HG03139 (cell line): ENCODE measurements around the gene PLXNB1.
"Not testable (repeated sequence)": the region's sequence is repeated elsewhere in the genome, so short reads cannot be mapped to it uniquely, and the experiment has no call there.

ENCODE experiments used
- ATAC-seq: cut with Tn5 transposase; IDR thresholded peaks from one replicate; pipeline ENCODE4 v1.9.1; 2021; ENCODE audit not compliant: unreplicated experiment

PLXNB1 gene

DNA sequence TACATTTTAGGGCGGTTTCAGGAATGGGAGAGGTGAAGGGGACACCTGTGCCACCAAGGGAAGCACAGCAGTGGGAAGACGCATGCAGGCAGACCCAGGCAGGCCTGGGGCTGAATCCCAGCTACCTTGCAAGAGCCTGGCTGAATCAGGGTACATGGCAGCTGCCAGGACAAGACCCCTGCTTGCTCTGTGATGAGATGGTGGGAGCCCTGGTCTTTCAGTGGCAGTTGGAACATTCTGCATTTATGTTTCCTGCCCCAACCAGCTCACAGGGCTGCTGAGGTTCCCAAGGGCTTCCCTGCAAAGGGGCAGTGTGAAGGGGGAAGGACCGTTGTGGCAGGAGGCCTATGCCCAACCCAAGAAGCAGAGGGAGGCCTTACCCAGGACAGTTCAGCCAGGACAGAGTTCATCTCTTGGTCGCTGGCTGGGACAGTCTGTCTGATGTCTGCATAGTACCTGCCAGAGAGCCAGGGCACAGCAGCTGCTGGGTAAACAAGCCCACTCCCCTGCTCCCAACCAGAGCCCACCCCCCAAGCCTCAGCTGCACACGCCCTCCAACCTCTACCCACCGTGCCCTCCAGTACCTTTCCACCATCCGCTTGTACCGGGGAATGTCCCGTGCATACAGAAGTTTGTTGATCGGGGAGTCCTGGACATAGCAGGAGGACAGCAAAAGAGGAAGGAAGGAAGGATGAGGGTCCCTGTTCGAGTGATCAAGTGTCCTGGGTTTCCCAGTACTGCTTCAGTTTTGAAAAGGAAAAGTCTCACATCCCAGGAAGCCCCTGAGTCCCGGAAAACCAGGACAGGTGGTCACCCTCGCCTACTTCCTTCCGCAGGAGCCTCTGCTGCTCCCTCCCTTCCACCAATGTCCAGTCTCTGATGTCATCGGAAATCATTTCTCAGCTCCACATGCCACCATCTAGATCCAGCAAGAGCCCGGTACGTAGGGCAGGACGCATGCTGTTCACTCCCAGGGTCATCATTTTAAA is 23.1 kb downstream of the PLXNB1 start:
- no peak for ATAC-seq

DNA sequence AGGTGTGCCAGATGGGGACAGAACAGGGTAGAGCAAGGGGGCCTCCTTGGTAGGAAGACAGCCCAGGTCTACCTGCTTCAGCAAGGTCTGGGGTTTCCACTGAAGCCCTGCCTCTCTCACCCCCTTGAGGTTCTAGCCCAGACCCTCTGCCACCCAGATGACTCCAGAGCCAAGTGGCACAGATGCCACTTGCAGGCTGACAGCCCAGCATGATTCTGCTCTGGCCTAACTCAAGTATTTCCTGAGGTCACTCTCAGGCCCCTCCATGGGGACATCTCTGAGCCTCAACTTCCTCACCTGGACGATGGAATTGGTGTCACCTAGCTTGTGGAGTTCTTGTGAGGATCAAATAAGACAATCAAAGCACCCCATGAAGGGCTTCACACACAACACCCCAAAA is 23.9 kb downstream of the PLXNB1 start:
- ATAC-seq, result no peak

DNA sequence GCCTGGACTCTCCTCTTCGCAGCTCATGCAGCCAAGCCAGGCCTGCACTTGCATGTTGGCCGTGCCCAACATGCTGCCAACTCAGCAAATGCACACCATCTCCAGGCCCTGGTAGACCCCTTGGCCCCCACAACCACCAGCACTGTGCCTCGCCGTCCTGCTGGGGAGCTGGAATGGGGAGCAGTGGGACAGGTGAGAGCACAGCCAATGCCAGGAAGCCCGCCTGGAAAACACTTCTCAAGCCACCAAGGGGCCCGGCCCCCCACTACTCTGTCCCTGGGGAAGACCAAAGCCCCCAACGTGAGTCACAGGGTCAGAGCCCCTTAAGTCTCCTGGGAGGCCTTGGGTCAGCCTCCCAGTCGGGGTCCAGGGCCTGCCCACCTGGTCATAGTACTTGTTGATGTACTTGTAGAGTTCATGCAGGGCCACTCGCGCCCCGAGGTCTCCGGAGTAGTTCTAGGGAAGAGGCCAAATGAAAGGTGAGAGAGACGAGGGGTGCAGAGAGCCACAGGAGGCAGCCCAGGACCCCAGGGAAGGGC is 24.5 kb downstream of the PLXNB1 start:
- no peak for ATAC-seq

GRCh38 chr3:48404440-48405342 is 25.2 kb downstream of the PLXNB1 start:
- ATAC-seq, result no peak

DNA sequence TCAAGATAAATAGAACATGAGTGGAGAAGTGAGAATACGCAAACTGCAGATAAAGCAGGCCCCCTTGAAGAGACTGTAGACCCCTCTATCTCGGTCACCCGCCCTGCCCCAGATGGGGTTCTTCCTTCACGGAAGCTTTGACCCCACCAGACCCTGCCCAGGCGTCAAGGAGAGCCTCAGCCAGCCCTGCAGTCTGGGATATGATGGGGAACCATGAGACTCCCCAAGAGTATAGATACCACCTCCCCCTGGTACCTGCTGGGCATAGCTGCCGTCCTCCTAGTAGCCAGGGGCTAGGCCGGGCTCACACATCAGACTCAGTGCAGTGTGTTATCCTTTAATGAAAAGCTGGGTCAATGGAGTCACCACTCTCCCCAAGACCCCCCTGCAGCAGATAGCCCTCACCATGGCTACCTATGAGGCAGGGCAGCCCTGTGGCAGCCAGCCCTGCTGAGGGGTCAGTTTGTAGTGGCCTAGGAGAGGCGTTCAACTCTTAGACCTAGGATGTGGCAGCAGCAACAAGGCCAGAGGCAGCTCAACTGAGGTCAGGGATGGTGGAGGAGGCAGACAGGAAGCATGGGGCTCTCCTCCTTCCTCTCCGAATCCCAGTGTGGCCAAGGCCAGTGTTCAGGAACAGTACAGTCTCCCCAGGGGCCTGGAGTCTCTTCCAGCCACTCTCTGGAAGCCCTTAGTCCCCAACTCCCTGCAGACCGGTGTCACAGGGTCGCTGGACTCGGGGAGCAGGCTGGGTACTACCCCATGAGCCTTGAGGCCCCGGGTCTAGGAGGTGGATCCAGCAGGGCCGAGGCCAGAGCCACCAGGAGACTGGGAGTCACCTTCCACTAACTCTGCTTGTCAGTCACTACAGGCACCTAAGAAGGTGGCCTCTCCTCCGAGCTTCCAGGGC is 26.1 kb downstream of the PLXNB1 start:
- ATAC-seq, result no peak

GRCh38 chr3:48402907-48403306 is 27.0 kb downstream of the PLXNB1 start:
- no peak for ATAC-seq

DNA sequence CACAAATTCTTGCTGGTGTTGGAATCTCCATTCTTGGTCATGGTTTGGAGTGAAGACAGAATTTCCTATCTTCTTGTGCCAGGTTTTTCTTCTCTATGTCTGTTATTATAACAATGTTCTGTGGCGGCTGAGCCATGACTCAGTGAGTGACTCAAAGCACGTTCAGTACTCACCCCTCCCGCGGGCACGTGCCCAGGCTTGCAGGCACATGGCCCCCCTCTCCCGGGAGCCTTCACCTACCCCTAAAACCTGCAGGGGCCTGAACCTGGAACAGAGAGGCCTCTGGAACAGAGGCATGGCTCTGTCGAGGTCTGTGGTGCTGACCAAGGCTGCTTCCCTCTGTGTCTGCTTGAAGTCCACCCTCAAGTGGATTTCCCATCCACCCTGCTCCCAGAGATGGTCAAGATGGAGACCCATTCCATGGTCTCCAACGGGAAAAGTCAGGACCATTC is 27.6 kb downstream of the PLXNB1 start:
- ATAC-seq, result no peak

DNA sequence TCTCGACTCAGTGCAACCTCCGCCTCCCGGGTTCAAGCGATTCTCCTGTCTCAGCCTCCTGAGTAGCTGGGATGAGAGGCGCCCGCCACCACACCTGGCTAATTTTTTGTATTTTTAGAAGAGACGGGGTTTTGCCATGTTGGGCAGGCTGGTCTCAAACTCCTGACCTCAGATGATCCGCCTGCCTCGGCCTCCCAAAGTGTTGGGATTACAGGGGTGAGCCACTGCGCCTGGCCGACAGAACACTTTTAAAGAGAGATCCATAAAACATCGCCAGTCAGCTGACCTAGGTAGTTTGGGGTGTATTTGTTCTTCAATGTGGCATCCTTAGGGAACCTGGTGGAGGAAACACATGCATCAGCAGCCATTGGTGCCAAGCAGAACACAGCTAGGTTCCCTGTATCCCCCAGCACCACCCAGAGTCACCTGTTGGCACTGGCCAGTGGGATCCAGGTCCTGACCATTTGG is 28.4 kb downstream of the PLXNB1 start:
- ATAC-seq, result not testable (repeated sequence)

DNA sequence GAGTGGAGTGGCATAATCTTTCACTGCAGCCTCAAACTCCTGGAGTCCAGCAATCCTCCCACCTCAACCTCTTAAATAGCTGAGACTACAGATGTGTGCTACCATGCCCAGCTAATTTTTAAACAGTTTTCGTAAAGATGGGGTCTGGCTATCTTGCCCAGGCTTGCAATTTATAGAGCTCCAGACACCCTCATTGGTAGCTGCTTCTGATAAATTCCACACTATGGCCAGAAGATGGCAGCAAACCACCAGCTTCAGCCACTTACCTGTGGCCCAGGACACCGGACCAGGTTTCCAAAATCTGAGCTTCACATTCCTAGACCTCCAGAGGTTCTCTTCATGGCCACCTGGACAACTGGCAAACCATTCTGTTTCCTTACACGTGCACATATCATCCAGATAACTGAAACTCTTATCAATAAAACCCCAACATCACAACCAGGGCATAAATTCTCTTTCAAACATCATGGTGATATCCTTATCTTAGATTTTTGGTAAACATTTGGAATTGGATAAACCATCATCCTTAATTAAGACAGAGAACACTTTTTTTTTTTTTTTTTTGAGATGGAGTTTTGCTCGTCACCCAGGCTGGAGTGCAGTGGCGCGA is 29.0 kb downstream of the PLXNB1 start:
- ATAC-seq, result no peak

DNA sequence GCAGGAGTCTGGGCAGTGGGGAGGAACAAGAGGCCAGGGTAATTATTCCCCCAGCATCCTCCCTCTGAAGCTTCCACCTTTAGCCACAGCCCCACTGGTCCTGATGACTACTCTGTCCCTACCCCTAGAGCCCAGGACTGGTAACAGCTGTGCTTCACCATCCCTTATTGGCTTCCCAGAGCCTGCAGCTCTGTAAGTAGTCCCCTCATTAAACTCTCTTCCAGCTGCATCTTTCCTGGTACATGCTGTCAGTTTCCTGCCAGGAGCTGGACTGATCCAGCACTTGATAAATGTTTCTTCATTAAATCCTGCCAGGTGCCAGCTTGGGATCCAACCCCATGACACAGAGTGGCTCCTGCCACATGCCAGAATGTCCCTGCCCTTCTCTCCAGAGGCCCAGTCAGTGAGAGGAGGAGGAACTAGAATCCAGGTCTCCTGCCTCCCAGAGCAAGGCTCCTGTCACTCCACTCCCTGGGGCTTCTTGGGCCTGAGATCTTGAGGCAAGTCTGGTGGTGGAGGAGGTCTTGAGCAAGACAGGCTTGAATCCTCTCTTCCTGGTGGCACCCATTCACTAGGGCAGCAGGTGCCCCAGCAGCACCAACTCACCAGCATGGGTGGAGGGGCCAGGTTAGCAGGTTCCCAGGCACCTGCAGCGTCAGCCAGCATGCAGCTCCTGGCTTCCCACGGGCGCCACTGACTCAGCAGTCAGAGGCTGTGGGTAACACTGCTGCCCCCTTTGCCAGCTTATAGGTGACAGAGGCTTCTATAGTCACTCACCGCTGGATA is 30.3 kb downstream of the PLXNB1 start:
- no peak for ATAC-seq

- no peak for ATAC-seq
These were observed 31.0 kb downstream of the PLXNB1 start for GRCh38 chr3:48398701-48399386.

- ATAC-seq, result no peak
These were observed 31.9 kb downstream of the PLXNB1 start for GRCh38 chr3:48397767-48398681.

- no peak for ATAC-seq
These were observed 34.2 kb downstream of the PLXNB1 start for GRCh38 chr3:48395714-48396113.

GRCh38 chr3:48394391-48394790 is 35.5 kb downstream of the PLXNB1 start:
- no peak for ATAC-seq

GRCh38 chr3:48388966-48389365 is 40.9 kb downstream of the PLXNB1 start:
- no peak for ATAC-seq

GRCh38 chr3:48387634-48388033 is 42.3 kb downstream of the PLXNB1 start:
- no peak for ATAC-seq

GRCh38 chr3:48372862-48373435 is 56.9 kb downstream of the PLXNB1 start:
- no peak for ATAC-seq
